GM12874 (cell line): ENCODE data around the gene GSK3A.

Source experiments
- TF ChIP-seq, protein P1 (sequence below): IDR thresholded peaks from 2 replicates; pipeline ENCODE4 v1.5.1; 2011; ENCODE audit warnings: low read depth, mild to moderate bottlenecking, control low read depth, low read length, moderate library complexity; ENCODE audit not compliant: insufficient read depth

The GSK3A gene

GRCh38 chr19:42235181-42235580 is 7.2 kb downstream of the GSK3A start:
- TF ChIP-seq, protein P1, sequence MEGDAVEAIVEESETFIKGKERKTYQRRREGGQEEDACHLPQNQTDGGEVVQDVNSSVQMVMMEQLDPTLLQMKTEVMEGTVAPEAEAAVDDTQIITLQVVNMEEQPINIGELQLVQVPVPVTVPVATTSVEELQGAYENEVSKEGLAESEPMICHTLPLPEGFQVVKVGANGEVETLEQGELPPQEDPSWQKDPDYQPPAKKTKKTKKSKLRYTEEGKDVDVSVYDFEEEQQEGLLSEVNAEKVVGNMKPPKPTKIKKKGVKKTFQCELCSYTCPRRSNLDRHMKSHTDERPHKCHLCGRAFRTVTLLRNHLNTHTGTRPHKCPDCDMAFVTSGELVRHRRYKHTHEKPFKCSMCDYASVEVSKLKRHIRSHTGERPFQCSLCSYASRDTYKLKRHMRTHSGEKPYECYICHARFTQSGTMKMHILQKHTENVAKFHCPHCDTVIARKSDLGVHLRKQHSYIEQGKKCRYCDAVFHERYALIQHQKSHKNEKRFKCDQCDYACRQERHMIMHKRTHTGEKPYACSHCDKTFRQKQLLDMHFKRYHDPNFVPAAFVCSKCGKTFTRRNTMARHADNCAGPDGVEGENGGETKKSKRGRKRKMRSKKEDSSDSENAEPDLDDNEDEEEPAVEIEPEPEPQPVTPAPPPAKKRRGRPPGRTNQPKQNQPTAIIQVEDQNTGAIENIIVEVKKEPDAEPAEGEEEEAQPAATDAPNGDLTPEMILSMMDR: no peak

GRCh38 chr19:42234364-42234763 is 8.0 kb downstream of the GSK3A start:
- TF ChIP-seq, protein P1: no peak

DNA sequence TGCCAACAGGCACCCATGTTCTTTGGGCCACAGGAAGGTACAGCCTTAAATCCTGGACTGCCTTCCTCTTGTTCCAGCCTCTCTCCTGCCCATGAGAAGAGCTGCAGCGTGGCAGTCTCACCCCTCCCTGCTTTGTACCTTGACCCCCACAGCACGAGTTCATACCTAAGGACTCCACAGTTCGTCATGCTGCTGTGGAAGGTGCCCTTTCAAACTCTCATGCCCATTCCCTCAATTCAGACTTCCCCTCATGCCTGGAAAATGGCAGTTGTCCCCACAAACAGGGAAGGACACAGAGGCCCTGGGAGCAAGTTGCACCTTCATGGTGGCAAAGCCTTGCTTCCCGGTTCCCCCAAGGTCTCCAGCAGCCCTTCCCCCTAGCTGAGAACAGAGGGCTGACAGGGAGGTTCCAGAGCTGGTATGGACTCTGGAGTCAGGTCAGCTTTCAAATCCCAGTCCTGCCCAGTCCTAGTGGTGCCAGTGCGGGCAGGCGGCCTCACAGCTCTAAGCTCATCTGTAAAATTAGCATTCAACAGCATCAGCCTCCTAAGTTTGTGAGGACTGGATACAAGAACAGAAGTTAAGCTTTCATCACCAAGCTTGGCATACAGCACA is 8.6 kb downstream of the GSK3A start:
- TF ChIP-seq, protein P1: no peak

GRCh38 chr19:42233106-42233505 is 9.3 kb downstream of the GSK3A start:
- TF ChIP-seq, protein P1: no peak

GRCh38 chr19:42232435-42232834 is 10.0 kb downstream of the GSK3A start:
- TF ChIP-seq, protein P1: no peak

DNA sequence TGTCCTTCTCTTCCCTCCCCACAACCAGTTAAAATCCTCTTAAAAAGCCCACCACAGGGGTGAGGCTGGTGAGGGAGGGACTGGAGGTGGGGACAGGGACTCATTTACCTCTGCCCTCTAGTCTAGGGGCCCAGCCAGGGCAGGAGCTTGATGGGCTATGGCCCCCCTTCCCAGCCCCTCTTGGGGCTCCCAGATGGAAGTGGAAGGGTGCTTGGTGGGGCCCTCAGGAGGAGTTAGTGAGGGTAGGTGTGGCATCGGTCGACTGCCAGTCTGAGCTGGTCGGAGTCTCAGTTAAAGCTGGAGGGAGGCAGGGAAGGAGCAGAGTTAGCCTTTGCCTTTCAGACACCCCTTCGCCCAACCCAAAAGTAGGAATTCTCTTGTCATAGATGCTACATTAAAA is 11.8 kb downstream of the GSK3A start:
- TF ChIP-seq, protein P1: no peak

DNA sequence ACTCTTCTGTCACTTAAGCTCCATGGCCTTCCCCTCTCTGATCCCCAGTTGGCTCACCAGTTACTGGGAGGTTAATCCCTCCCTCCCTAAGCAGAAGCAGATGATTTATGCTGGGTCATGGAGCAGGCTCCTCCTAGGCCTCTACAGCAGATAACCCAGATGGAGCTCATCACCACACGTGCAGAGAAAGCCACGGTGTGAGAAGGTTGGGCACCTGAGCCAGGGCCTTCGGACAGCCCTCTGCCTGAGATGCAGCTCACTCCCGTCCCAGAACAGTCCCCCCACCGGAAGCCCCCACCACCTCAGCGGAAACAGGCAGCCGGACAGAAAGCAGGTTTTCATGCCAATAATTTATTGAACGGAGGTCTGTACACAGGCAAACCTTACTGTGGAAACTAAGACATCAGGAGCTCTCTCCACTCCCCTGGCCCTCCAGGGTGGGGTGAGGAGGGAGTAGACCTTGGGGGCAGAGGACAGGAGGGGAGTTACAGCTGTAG is 12.5 kb downstream of the GSK3A start:
- TF ChIP-seq, protein P1: no peak
